Cortex of kidney (tissue), 1 donor: ENCODE measurements around the gene RAD1.

Experiments used
- DNase-seq: peaks from one replicate; lab custom pipeline; 2025; lab: John Stamatoyannopoulos, UW

RAD1 gene

GRCh38 chr5:34915856-34916192 lies 520 bp upstream of the RAD1 start:
- DNase-seq, result no peak

- no peak for DNase-seq
These were observed 599 bp downstream of the RAD1 start for GRCh38 chr5:34914671-34915138.

- DNase-seq, result no peak
These were observed 2.2 kb downstream of the RAD1 start for GRCh38 chr5:34913072-34913471.

- no peak for DNase-seq
These were observed 9.7 kb downstream of the RAD1 start for GRCh38 chr5:34905564-34905963.

GRCh38 chr5:34903260-34903659 lies 12.0 kb downstream of the RAD1 start:
- DNase-seq, result no peak

- no peak for DNase-seq
These were observed 14.7 kb downstream of the RAD1 start for GRCh38 chr5:34900652-34901051.

GRCh38 chr5:34899066-34899465 lies 16.2 kb downstream of the RAD1 start:
- no peak for DNase-seq

- no peak for DNase-seq
These were observed 16.9 kb downstream of the RAD1 start for GRCh38 chr5:34898258-34898895.

- no peak for DNase-seq
These were observed 17.7 kb downstream of the RAD1 start for GRCh38 chr5:34897646-34898045.

- no peak for DNase-seq
These were observed 19.5 kb downstream of the RAD1 start for GRCh38 chr5:34895641-34896419.

GRCh38 chr5:34894716-34895115 lies 20.6 kb downstream of the RAD1 start:
- DNase-seq, result no peak

GRCh38 chr5:34892414-34892813 lies 22.9 kb downstream of the RAD1 start:
- no peak for DNase-seq

GRCh38 chr5:34891981-34892380 lies 23.3 kb downstream of the RAD1 start:
- DNase-seq, result no peak

GRCh38 chr5:34889394-34889793 lies 25.9 kb downstream of the RAD1 start:
- no peak for DNase-seq

GRCh38 chr5:34886392-34887119 lies 28.7 kb downstream of the RAD1 start:
- no peak for DNase-seq

GRCh38 chr5:34881246-34881645 lies 34.1 kb downstream of the RAD1 start:
- DNase-seq, result no peak

GRCh38 chr5:34876275-34876674 lies 39.0 kb downstream of the RAD1 start:
- no peak for DNase-seq

GRCh38 chr5:34870382-34870781 lies 44.9 kb downstream of the RAD1 start:
- DNase-seq, result no peak

GRCh38 chr5:34869256-34869655 lies 46.0 kb downstream of the RAD1 start:
- DNase-seq, result no peak

- DNase-seq, result no peak
These were observed 46.5 kb downstream of the RAD1 start for GRCh38 chr5:34868791-34869190.

GRCh38 chr5:34867660-34868059 lies 47.6 kb downstream of the RAD1 start:
- DNase-seq, result no peak

GRCh38 chr5:34866989-34867471 lies 48.3 kb downstream of the RAD1 start:
- no peak for DNase-seq

- DNase-seq, result no peak
These were observed 50.2 kb downstream of the RAD1 start for GRCh38 chr5:34865091-34865490.
